SIG-M5 treated with dmso at 0.1 percent for 504 hours (cell line): ENCODE measurements around the gene USP9X.
"Not testable (repeated sequence)": the region's sequence is repeated elsewhere in the genome, so short reads cannot be mapped to it uniquely, and the experiment has no call there.

Experiments used
- DNase-seq: peaks from one replicate; lab custom pipeline; 2025; ENCODE audit not compliant: unreplicated experiment; lab: John Stamatoyannopoulos, UW

The USP9X gene

DNA sequence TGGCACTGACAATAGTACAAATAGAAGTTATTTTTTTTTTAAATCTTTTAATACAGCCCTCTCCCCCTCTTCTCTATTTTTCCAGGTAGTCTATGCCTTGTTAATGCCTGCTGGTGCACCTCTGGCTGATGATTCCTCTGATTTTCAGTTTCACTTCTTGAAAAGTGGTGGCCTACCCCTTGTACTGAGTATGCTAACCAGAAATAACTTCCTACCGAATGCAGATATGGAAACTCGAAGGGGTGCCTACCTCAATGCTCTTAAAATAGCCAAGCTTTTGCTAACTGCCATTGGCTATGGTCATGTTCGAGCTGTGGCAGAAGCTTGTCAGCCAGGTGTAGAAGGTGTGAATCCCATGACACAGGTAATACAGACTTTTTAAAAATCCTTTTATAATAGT, 99.1 kb downstream of the USP9X start:
- peak; percentile 9 for DNase-seq

DNA sequence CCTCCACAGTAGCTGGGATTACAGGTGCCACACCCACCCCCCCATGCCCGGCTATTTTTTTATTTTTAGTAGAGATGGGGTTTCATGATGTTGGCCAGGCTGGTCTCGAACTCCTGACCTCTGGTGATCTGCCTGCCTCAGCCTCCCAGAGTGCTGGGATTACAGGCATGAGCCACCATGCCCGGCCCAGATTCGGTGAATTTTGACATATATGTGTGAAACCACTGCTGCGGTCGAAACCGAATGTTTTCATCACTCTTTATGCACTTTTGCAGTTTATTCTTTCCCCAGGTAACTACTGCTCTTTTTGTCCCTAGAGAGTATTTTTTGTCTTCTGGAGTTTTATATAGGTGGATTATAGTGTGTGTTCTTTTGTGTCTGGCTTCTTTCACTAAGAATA, 101.7 kb downstream of the USP9X start:
- not testable (repeated sequence) for DNase-seq

DNA sequence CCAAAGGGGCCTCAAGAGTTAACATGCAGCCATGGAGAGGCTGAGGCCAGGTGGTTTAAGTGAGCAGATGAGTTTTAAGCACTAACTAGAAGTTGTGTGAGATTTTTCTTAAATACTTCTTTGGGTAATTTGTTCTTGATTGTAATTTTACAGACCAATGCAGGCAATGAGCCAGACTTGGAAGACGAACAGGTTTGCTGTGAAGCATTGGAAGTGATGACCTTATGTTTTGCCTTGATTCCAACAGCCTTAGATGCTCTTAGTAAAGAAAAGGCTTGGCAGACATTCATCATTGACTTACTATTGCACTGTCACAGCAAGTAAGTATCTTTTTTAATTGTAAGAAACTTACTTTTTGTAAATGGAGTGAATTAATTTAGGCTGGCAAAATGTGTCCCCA, 103.9 kb downstream of the USP9X start:
- DNase-seq: no peak

DNA sequence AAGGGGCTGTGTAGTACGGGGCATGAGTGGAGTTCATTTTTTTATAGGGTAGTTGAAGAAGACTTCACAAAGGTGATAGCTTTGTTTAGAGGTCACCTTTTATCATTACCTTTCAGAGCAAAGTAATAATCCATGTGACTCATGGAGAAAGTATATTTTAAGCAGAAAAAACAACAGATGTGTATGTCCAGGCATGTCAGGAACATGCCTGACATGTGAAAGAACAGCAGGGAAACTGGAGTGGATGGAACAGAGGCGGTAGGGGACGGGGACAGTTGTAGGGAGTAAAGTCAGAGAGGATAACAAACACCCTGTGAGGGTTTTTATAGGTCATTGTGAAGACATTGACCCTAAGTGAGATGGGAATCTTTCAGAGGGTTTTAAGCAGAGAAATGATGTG, 107.6 kb downstream of the USP9X start:
- DNase-seq: no peak

DNA sequence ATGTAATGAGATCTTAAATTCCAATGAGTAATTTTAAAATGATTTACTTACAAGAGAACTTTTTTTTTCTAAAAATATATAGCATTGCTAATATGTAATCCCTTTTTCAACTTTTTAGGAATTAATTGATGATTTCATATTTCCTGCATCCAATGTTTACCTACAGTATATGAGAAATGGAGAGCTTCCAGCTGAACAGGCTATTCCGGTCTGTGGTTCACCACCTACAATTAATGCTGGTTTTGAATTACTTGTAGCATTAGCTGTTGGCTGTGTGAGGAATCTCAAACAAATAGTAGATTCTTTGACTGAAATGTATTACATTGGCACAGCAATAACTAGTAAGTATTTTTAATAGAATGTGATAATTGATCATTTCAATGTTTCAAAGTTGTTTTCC, 113.2 kb downstream of the USP9X start:
- peak; percentile 27 for DNase-seq

DNA sequence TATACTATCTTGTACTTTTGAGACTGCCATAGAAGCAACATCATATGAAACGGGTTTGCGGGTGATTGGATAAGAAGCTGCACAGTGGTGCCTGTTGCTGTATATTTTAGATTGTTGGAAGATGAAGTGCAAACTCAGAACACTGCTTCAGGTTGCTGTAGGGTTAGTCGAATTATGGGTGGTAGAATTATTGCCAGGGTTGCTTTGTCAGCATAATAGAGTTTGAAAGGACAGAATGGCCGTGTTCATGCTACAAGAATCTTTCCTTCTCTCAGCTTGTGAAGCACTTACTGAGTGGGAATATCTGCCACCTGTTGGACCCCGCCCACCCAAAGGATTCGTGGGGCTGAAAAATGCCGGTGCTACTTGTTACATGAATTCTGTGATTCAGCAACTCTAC, 115.5 kb downstream of the USP9X start:
- no peak for DNase-seq

DNA sequence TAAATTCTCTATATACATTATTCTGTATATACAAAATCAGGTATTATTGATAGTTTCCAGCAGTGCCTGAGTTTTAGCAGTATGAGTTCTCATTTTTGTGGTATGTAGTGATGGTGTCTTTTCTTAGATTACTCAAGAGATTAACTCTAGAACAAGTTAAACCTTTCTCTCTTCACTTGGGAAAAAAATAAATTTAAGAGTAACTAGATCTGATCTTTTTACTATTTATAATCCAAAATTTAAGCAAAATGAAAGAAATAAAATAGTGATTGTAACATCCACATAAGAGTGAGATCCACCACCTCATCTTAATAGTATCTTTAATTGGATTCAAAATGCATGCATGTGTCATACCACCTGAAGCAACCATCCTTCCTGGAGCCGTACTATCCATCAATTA, 124.6 kb downstream of the USP9X start:
- no peak for DNase-seq

DNA sequence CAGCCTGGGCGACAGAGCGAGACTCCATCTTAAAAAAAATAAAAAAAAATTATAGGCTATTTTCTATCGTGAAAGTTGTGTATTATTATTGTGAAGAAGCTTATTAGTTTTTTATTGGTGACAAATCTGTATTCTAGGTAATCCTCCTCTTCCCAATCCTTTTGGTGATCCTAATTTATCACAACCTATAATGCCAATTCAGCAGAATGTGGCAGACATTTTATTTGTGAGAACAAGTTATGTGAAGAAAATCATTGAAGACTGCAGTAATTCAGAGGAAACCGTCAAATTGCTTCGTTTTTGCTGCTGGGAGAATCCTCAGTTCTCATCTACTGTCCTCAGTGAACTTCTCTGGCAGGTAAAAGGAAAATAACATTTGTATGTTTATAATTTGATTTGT, 139.4 kb downstream of the USP9X start:
- no peak for DNase-seq

DNA sequence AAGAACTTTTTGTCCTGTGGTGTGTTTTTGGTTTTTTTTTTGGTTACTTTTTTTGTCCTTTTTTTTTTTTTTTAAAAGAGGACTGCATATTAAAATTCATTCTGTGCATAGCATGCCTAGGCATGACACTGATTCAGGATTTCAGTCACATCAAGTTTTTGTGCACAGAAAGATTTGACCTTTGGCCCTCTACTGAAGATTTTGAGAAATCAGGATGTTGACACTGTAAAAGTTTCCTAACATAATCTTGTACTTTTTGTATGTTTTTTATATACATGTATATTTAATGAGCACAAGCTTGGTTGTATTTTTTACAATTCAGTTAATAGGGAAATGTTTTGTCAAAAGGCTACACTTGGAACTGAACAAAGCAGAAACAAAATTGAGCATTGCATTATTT, 148.7 kb downstream of the USP9X start:
- no peak for DNase-seq

DNA sequence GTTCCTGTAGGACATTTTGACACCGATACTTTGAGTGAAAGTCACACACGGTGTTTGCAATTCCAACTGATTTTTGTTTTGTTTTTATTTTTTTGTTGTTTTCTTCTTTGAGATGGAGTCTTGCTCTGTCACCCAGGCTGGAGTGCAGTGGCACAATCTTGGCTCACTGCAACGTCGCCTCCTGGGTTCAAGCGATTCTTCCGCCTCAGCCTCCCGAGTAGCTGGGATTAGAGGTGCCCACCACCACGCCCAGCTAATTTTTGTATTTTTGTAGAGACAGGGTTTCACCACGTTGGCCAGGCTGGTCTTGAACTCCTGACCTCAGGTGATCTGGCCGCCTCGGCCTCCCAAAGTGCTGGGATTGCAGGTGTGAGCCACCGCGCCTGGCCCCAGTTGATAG, 149.2 kb downstream of the USP9X start:
- not testable (repeated sequence) for DNase-seq

DNA sequence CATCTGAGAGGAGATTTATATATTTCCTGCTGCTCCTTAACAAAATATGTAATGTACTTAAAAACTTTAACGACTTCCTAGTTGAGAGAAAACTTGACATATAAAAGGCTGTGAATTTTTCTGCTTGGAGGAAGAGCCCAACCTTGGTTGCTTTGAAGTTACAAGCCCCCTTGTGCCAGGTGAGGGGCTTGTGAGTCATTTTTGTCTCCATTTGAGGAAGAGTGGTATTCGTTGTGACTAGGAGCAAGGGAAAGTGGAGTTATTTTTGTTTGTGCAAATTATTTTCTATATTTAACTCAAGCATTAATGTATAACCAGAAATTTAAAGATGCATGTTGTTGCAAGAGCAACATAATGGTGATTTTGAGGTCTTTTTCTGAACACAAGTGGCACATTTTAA, 149.7 kb downstream of the USP9X start:
- DNase-seq: no peak

DNA sequence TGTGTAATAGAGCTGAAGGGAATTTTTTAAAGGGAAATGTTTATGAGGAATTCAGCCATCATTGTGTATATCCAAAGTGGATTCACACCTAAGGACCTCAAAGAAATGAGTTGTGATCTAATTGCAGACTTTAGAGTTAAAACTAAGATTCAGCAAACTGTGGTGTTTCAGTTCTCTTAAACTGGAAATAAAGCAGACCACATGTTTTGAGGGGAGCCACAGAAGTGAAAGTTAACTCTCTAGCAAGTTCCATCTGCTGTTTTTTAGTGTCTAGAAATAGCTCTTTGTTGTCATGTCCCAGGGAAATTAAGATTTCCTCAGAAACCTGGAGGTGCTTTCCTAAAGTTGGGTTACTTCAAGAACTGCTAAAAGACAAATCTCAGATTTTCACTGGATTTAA, 151.4 kb downstream of the USP9X start:
- no peak for DNase-seq

DNA sequence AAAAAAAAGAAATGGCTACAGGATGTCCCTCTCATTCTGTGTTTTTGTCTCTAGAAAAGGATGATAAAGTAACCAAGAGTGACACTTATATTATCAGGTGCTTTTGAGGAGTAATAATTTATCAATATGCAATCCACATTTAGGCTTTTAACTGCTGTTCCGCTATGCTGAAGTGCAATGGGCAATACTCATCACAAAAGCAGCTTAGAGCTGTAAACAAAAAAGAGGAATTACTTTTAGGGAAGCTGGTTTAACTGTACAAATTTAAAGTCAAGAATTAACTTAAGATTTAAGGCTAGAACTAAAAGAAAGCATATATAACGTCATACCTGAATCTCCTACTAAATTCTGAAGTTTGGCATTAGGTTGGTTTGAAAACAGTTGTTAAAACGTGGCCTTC, 155.3 kb downstream of the USP9X start:
- DNase-seq: no peak

DNA sequence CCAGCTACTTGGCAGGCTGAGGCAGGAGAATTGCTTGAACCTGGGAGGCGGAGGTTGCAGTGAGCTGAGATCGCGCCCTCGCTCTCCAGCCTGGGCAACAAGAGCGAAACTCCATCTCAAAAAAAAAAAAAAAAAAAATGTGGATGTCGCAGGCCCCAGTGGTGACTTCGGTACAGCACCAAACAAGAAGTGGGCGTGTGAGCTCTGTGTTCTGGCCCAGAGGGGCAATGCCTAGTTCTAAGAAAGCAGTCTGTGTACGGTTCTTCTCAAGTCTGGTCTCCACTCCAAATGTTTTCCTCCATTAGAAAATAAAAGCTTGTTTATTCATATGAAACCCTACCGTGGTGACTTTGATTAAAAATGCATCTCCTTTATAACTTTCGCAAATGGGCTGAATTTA, 156.7 kb downstream of the USP9X start:
- DNase-seq: no peak

DNA sequence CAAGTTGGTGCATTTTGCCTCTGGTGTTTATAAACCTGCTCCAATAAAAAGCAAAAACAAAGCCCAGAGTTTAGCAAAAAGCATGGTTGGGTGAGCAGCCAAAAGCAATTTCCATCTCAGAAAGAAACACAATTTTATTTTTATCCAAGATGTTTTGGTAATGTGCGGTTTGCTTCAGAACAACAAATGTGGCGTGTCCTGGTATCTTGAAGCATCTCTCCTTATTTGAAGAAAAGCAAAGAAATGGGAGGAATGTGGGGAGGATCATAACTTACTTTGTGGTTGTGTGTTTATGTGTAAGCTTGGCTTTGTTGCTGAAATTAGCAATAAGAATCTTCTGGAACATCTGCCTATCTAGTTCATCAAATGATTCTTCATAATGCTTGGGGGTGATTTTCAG, 160.4 kb downstream of the USP9X start:
- DNase-seq: no peak

DNA sequence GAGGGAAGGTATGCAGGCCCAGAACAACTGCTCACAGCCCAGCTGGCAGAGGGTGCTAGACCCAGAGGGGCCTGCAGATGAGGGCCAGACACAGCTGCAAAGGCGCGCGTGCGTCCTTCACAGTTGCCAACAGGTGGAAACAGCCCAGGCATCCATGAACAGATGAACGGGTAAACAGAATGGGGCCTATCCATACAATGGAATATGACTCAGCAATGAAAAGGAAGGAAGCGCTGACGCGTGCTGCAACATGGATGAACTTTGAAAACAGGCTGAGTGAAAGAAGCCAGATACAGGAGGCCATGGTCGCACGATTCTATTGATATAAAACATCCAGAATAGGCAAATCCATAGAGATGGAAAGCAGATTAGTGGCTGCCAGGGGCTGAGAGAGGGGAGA, 165.6 kb downstream of the USP9X start:
- DNase-seq: no peak

DNA sequence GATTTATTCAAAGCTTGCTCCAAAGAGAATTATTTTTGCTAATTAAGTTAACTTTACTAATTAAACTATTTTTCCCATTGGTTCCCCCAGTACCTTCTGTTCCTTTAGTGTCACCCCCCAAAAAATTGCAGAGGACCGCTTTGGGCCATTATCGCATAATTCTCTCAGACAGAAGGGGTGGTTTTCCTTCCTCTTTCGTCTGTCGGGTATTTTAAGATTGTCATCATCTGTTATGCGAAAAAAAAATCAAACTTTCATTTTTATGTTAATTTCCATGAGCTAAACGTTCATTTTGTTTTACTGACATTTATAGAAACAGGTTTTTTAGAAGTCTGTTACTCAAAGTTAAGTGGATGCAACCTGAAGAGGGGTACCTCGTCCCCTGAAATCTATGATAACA, 172.6 kb downstream of the USP9X start:
- DNase-seq: no peak

DNA sequence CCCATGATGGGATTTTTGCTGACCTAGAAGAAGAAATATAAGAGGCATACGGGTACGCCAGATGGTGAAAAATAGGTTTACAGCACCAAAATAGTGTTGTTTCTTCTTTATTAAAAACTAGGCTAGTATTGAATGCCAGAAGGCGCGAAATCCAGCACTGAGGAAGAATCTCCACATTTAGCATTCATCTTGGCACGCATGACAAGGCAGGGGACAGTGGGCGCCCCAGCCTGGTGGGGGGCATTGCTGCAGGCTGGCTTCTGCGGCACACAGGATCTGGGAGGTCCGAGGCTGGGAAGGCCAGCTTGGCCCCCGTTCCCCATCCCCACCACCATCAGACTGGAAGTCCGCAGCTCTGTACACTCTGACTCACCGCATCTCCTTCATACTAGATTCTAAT, 173.0 kb downstream of the USP9X start:
- DNase-seq: no peak

DNA sequence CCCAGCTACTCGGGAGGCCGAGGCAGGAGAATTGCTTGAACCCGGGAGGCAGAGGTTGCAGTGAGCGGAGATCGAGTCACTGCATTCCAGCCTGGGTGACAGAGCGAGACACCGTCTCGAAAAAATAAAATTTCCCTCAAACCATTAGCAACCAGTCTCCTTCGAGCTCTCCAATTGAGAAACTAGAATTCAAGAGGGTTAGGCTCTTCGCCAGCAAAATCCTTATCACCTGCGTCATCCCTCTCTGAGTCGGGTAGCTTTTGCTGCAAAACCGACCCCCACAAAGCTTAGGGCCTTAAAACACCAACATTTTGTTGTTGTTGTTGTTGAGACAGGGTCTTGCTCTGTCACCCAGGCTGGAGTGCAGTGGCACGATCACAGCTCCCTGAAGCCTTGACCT, 173.6 kb downstream of the USP9X start:
- no peak for DNase-seq

DNA sequence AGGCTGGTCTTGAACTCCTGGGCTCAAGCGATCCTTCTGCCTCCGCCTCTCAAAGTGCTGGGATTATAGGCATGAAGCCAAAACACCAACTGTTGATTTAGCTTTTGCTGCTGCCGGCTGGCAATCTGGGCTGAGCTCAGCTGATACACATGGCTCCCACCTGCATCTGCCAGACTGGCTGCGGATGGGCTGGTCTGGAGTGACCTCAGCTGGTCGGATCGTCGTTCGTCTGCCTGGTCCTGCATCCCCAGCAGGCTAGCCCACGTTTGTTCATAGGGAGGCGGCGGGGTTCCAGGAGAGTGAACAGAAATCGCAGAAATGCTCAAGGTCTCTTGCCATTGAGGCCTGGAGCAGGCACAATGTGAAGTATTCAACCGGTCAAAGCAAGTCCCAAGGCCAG, 174.3 kb downstream of the USP9X start:
- DNase-seq: no peak

DNA sequence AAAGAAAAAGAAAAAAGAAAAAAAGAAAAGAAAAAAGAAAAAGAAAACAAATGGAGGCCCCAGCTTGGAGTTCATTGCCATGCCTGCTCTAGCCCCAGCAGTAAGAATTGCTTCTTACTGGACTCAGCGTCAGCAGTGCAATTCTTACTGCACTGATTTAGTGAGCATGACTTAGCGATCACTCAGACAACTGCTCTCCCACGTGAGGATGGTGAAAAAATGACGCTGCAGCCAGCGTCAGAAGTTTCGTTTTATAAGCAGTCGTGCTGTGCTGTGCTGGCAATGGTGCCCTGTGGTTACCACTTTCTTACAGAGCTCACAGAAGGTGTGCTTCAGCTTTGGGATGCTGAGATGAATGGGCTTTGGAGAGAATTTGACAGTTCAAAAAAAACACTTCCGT, 180.4 kb downstream of the USP9X start:
- peak; percentile 11 for DNase-seq

DNA sequence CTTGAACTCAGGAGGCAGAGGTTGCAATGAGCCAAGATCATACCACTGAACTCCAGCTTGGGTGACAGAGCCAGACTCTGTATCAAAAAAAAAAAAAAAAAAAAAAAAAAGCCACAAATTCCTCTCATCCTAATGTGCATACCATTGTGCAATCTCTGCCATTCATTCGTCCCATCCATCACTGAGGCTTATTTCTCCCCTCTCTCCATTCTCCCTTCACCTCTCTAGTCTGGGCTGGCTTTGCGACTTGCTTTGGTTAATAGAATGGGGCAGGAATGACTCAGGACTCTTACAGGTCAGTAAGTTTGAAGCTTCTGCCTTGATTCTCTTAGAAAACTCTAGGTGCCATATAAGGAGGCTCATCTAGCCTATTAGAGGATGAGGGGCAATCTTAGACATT, 188.4 kb downstream of the USP9X start:
- no peak for DNase-seq

DNA sequence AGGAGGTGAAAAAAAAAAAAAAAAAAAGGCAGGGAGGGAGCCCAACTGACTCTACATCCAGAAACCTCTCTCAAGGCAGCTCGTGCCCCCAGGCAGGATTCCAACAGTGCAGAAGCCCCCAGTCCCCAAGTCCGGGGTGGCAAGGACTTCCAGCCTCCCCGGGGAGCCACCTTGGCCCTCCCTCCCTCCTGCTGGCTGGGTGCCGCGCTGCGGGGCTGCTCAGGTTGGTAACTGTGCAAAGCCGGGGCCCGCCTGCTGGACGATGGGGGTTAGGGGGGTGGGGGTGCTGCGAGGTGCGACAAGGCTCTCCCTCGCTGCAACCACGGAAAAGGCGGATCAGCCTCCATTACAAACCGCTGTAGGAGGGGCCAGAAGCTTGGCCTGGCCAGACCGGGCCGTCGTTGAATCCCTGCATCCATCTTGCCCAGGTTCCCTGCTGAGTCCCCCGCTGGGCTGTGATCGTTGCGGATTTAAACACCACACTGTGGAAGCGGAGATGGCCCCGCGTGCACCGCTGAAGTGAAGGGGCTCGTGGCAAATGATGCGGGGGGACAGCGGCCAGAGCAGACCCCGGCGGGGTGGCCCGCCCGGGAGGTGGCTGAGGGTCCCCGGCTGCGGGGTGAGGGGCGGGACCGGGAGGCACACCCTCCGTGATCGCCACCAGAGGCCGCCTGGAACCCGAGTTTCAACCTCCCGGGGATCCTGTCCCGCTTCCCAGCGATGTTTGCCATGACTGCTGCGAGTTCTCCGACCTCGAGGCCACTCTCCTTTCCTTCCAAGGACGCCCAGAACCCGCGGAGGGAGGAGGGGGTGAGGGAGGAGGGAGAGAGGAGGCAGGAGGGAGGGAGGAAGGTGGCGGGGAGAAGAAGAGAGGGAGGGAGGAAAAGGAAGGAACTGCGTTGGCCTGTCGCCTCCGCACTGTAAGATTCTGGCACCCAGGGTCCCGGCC, 190.7 kb downstream of the USP9X start:
- no peak for DNase-seq
